B cell (primary cell): ENCODE results near the gene KRT6B. TPM values are rescaled to one million over a fixed set of nuclear protein-coding genes. Genes with fewer than 3 reads are reported as not detected.

Experiments
- ATAC-seq: fragments of 200-7000 bp; cut with Tn5 transposase; one replicate; pipeline ENCODE4 v1.10.0; 2021; ENCODE audit warnings: low read depth, mild to moderate bottlenecking, moderate number of reproducible peaks, moderate library complexity
- CTCF ChIA-PET: fragments of 350-600 bp; sonication (Branson Sonifier 250); formaldehyde crosslinking; loops from one replicate; lab custom pipeline; 2021; ENCODE audit warnings: antibody characterized with exemption, inconsistent platforms; lab: Charles Lee
- POLR2A ChIA-PET: fragments of 350-600 bp; sonication (Branson Sonifier 250); formaldehyde crosslinking; loops from one replicate; lab custom pipeline; 2021; ENCODE audit warnings: antibody characterized with exemption; lab: Charles Lee
- DNase-seq: peaks from one replicate; pipeline ENCODE4 v3.0.0; 2013
- H2AFZ ChIP-seq: 2 replicates; pipeline ENCODE4 v1.6.1; 2012; ENCODE audit warnings: mild to moderate bottlenecking, low read depth, low read length; ENCODE audit not compliant: insufficient read depth, poor library complexity, severe bottlenecking
- H3K27ac ChIP-seq, 2 donors: 1 replicate in 1 of 2; 2 replicates in 1 of 2; pipeline ENCODE4 v1.5.1; 2012 to 2013; ENCODE audit warnings: low read length in 2 of 2, mild to moderate bottlenecking in 2 of 2, moderate library complexity in 1 of 2
- H3K27me3 ChIP-seq, 4 experiments: fragments of 200-600 bp in 1 of 4; sonication (generic) in 1 of 4; replicated peaks in 1 of 4; 1 replicate in 2 of 4; 2 replicates in 2 of 4; pipeline versions ENCODE4 v1.6.1 to v1.7.0; 2013 to 2016; ENCODE audit warnings: low read length in 3 of 4, mild to moderate bottlenecking in 2 of 4, mixed read lengths in 1 of 4, moderate library complexity in 1 of 4; ENCODE audit not compliant: insufficient read depth in 4 of 4, control insufficient read depth in 3 of 4; ENCODE audit errors: control extremely low read depth in 1 of 4
- H3K36me3 ChIP-seq, 2 experiments: replicated peaks in 1 of 2; 1 replicate in 1 of 2; 2 replicates in 1 of 2; pipeline versions ENCODE4 v1.6.1 to v1.7.1; 2013; ENCODE audit warnings: low read length in 1 of 2; ENCODE audit not compliant: insufficient read depth in 2 of 2, control insufficient read depth in 1 of 2; ENCODE audit errors: control extremely low read depth in 1 of 2, extremely low read depth in 1 of 2
- H3K4me1 ChIP-seq, 2 donors: fragments of 200-600 bp in 1 of 2; sonication (generic) in 1 of 2; 1 replicate in 1 of 2; 2 replicates in 1 of 2; pipeline versions ENCODE4 v1.5.1 to v1.6.1; 2013 to 2017; ENCODE audit warnings: low read length in 2 of 2; ENCODE audit not compliant: control insufficient read depth in 2 of 2, insufficient read depth in 2 of 2
- H3K4me2 ChIP-seq: replicated peaks from 2 replicates; pipeline ENCODE3; 2012; ENCODE audit warnings: mild to moderate bottlenecking, low read depth, low read length; ENCODE audit not compliant: poor library complexity, severe bottlenecking
- H3K4me3 ChIP-seq, 5 experiments: fragments of 200-600 bp in 1 of 5; sonication (generic) in 1 of 5; 1 replicate in 3 of 5; 2 replicates in 2 of 5; pipeline versions ENCODE4 v1.5.1 to v1.7.0; 2011 to 2016; ENCODE audit warnings: low read length in 4 of 5, mild to moderate bottlenecking in 4 of 5, low read depth in 2 of 5, control low read depth in 1 of 5, moderate library complexity in 1 of 5; ENCODE audit not compliant: insufficient read depth in 1 of 5; ENCODE audit errors: control extremely low read depth in 1 of 5, extremely low read depth in 1 of 5
- H3K79me2 ChIP-seq: fragments of 200-600 bp; sonication (generic); one replicate; pipeline ENCODE4 v1.6.0; 2016; ENCODE audit warnings: low read length; ENCODE audit not compliant: control insufficient read depth, insufficient read depth
- H3K9ac ChIP-seq: fragments of 200-600 bp; sonication (generic); 2 replicates; pipeline ENCODE4 v1.6.1; 2017; ENCODE audit warnings: mild to moderate bottlenecking, low read length, moderate library complexity
- H3K9me3 ChIP-seq, 3 donors: one replicate each; pipeline versions ENCODE4 v1.6.1 to v1.7.1; 2013; ENCODE audit warnings: low read length in 2 of 3; ENCODE audit not compliant: control insufficient read depth in 2 of 3, insufficient read depth in 1 of 3; ENCODE audit errors: control extremely low read depth in 1 of 3
- H4K20me1 ChIP-seq: 2 replicates; pipeline ENCODE4 v1.6.0; 2012; ENCODE audit warnings: mild to moderate bottlenecking, low read length; ENCODE audit not compliant: insufficient read depth, control insufficient read depth, poor library complexity, severe bottlenecking
- H3K27ac Mint-ChIP-seq: one replicate; pipeline ENCODE4 v1.8.0; 2021; ENCODE audit warnings: mixed read lengths
- H3K27me3 Mint-ChIP-seq: one replicate; pipeline ENCODE4 v1.8.0; 2021; ENCODE audit warnings: mixed read lengths
- H3K4me1 Mint-ChIP-seq: one replicate; pipeline ENCODE4 v1.8.0; 2021; ENCODE audit warnings: mixed read lengths
- H3K4me3 Mint-ChIP-seq: one replicate; pipeline ENCODE4 v1.8.0; 2021; ENCODE audit warnings: mixed read lengths
- H3K9me3 Mint-ChIP-seq: one replicate; pipeline ENCODE4 v1.8.0; 2022; ENCODE audit warnings: mixed read lengths; ENCODE audit not compliant: insufficient read depth
- CTCF ChIP-seq: fragments of 200-600 bp; IDR thresholded peaks from one replicate; pipeline ENCODE4 v1.8.0; 2022; ENCODE audit warnings: antibody characterized with exemption, mild to moderate bottlenecking
- EZH2 ChIP-seq: IDR thresholded peaks from 2 replicates; pipeline ENCODE4 v1.6.1; 2012; ENCODE audit warnings: borderline replicate concordance, low read depth, mild to moderate bottlenecking, moderate library complexity, low read length; ENCODE audit not compliant: insufficient read depth, poor library complexity, severe bottlenecking
- WGBS: methylation state at CpG from one replicate; pipeline ENCODE4 v1.1.5; 2013; ENCODE audit warnings: missing lambda C conversion rate; ENCODE audit not compliant: insufficient coverage; 5-methylcytosine and 5-hydroxymethylcytosine counted together
- intact Hi-C: fragments of 100-400 bp; cut with micrococcal nuclease; formaldehyde crosslinking; loops from one replicate; pipeline ENCODE4 v1.10.0; 2022
- polyA plus RNA-seq: library from polyadenylated mRNA; depleted of rRNA; stranded (reverse); fragments of >200 nt; gene quantifications from 2 replicates; pipeline ENCODE4 v1.2.3, GENCODE V29; 2012
- total RNA-seq, 2 donors: library from RNA; stranded (reverse); fragments of 120-200 nt in 1 of 2; gene quantifications; 1 replicate in 1 of 2; 2 replicates in 1 of 2; pipeline versions ENCODE4 v1.2.3 to v1.2.4, GENCODE V29; 2013 to 2022

KRT6B gene
- total and polyA plus RNA-seq, 2 donors (not counting 1 experiment from before 2014, with no cell fraction given), result not detected

- intact Hi-C loops, result no loop called here
- H3K27ac Mint-ChIP-seq, result no peak overlapping the region
- Histone ChIP-seq H3K27me3 (peaks cover 0 to 2% (median 1%) of the 10 kb centered on the region in 4 experiments), H3K4me2 (no peak overlapping the region), H3K9me3 (peaks cover 0 to 5% (median 0%) of the 10 kb centered on the region in 3 donors), H3K36me3 (no peaks in the 10 kb centered on the region), H3K27ac (no peak overlapping the region), H3K4me3 (no peak overlapping the region), H3K4me1 (no peaks in the 10 kb centered on the region), H3K9ac (no peak overlapping the region), H4K20me1 (no peaks in the 10 kb centered on the region), H2AFZ (no peak overlapping the region), H3K79me2 (no peaks in the 10 kb centered on the region)
- WGBS, result 93% methylated on average over 12 of the region's 12 CpGs
- no peaks in the 10 kb centered on the region for H3K4me1 Mint-ChIP-seq
- TF ChIP-seq EZH2, result no peak
- POLR2A ChIA-PET, result no interaction called here
- peaks cover 25% of the 10 kb centered on the region for H3K27me3 Mint-ChIP-seq
- CTCF ChIA-PET, result no interaction called here
- ATAC-seq (no peak), DNase-seq (no peak)
- no peaks in the 10 kb centered on the region for H3K9me3 Mint-ChIP-seq
- no peak overlapping the region for H3K4me3 Mint-ChIP-seq
Observed at GRCh38 chr12:52433501-52434080, 18.4 kb downstream of the KRT6B start.

DNA sequence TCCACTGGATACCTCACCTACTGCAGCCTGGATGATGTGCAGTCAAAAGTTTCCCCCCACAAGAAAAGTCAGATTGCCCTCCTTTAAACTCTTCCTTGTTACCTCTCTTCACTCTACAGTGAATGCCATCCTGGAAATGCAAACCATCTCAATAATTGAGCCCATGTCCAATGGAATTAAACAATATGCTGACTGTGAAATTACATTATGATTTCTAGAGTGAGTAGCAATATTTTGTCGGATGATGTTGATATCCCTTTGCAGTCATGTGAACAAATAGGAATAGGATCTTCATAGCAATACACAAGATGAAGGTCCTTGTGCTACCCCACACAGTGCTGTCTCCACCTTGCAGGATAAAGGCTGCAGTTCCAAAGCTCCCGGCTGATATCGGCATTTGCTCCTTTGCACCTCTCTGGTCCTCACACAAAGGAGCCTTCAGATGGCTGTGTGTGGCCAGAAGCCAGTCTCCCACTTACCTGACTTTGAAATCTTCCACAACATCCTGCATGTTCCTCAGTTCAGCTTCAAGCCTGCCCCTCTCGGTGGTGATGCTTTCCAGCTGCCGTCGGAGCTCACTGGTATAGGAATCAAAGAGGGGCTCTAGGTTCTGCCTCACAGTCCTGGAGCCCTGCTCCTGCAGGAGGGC, 19.3 kb downstream of the KRT6B start:
- no peak for ATAC-seq
- no peak for TF ChIP-seq CTCF
- no peak for TF ChIP-seq EZH2
- intact Hi-C loops, result no loop called here
- Mint-ChIP-seq H3K4me1 (no peaks in the 10 kb centered on the region), H3K9me3 (no peaks in the 10 kb centered on the region), H3K27ac (no peak overlapping the region), H3K27me3 (peaks cover 28% of the 10 kb centered on the region), H3K4me3 (no peak overlapping the region)
- H4K20me1 ChIP-seq, result no peaks in the 10 kb centered on the region
- no peak overlapping the region for H3K27ac ChIP-seq
- no peak for DNase-seq
- no peak overlapping the region for H3K4me2 ChIP-seq
- H3K9ac ChIP-seq, result no peak overlapping the region
- no peak overlapping the region for H3K4me3 ChIP-seq
- POLR2A ChIA-PET, result no interaction called here
- 93% methylated on average over 5 of the region's 6 CpGs for WGBS
- peaks cover 0 to 2% (median 1%) of the 10 kb centered on the region in 4 experiments for H3K27me3 ChIP-seq
- peaks cover 0 to 5% (median 0%) of the 10 kb centered on the region in 3 donors for H3K9me3 ChIP-seq
- no peaks in the 10 kb centered on the region for H3K36me3 ChIP-seq
- H3K4me1 ChIP-seq, result no peaks in the 10 kb centered on the region
- H2AFZ ChIP-seq, result no peak overlapping the region
- CTCF ChIA-PET, result no interaction called here
- no peaks in the 10 kb centered on the region for H3K79me2 ChIP-seq
